ENCODE measurements around the gene GXYLT2.

Gene GXYLT2

DNA sequence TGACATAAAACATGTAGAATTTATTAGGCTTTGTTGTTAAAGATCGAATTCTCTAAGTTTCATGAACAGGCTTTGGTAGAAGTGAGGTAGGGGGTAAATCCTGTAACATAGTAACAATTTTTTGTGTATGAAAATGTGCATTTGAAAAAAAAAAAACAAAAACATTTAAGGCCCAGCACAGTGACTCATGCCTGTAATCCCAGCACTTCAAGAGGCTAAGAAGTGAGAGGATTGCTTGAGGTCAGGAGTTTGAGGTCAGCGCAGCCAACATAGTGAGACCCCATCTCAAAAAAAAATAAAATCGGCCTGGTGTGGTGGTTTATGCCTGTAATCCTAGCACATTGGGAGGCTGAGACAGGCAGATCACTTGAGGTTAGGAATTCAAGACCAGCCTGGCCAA lies 81.9 kb downstream of the GXYLT2 start:
- TF ChIP-seq, protein P1, sequence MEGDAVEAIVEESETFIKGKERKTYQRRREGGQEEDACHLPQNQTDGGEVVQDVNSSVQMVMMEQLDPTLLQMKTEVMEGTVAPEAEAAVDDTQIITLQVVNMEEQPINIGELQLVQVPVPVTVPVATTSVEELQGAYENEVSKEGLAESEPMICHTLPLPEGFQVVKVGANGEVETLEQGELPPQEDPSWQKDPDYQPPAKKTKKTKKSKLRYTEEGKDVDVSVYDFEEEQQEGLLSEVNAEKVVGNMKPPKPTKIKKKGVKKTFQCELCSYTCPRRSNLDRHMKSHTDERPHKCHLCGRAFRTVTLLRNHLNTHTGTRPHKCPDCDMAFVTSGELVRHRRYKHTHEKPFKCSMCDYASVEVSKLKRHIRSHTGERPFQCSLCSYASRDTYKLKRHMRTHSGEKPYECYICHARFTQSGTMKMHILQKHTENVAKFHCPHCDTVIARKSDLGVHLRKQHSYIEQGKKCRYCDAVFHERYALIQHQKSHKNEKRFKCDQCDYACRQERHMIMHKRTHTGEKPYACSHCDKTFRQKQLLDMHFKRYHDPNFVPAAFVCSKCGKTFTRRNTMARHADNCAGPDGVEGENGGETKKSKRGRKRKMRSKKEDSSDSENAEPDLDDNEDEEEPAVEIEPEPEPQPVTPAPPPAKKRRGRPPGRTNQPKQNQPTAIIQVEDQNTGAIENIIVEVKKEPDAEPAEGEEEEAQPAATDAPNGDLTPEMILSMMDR (conservative IDR thresholded peaks at IDR 0.05): no peak
- TF ChIP-seq ZFX (IDR thresholded peaks at IDR 0.05): no peak
- H3K27ac ChIP-seq: no peak overlapping the region

DNA sequence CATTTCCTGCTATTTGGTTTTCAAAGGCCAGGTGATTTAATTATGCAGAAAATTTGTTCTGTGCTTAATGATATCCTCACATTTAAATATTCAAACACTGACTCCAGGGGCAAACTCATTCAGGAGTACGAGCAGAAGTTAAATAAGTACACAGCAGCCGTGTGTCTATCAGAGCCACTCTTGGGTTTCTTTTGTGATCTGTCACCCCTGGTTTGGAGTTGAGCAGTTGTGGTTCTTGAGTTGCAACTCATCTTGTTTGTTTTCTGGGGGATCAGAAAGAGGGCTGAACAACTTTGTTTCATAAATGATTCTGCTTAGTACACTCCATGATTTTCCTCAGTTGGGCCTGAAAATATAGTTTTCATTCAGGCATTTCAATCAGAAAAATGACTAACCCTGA lies 83.1 kb downstream of the GXYLT2 start:
- no peak overlapping the region for H3K27ac ChIP-seq
- no peak for TF ChIP-seq ZFX (IDR thresholded peaks at IDR 0.05)
- TF ChIP-seq, protein P1 (conservative IDR thresholded peaks at IDR 0.05): no peak

DNA sequence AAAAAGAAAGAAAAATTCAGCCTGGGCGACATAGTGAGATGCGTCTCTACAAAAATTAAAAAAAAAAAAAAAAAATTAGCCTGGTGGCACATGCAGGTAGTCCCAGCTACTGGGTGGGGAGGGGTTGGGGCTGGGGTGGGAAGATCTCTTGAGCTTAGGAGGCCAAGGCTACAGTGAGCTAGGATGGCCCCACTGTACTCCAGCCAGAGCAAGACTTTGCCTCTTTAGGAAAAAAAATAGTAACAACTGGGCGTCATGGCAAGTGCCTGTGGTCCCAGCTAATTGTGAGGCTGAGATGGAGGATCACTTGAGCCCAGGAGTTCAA lies 84.8 kb downstream of the GXYLT2 start:
- H3K27ac ChIP-seq: no peak overlapping the region
- TF ChIP-seq ZFX (IDR thresholded peaks at IDR 0.05): no peak
- TF ChIP-seq, protein P1 (conservative IDR thresholded peaks at IDR 0.05): no peak

DNA sequence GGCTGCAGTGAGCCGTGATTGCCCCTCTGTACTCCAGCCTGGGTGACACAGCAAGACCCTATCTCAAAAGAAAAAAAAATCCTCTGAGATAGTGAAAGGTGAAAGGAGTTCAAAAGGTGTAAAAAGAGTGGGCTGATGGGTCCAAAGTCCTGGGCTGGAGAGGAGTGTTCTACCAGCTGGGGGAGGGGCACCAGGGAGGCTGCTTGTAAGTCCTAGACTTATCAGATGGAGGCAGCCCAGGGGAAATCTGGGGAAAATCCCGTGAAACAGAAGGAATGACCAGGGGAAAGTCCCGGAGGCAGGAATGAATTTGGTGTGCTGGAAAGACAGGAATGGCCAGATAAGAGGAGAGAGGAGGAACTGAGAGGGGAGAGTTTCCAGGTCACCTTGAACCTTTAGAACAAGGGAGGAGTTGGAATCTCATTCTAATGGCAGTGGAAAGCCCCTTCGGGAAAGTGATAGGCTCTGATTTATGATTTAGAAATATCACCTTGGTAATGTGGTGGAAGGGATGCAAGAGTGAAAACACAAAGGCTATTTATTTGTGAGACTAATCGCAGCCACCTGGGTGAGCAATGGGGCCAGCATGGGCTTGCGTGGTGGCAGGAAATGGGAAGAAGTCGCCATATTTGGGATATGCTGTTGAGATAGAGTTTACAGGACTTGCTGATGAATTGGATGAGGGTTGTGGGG lies 85.3 kb downstream of the GXYLT2 start:
- no peak for TF ChIP-seq ZFX (IDR thresholded peaks at IDR 0.05)
- TF ChIP-seq, protein P1 (conservative IDR thresholded peaks at IDR 0.05): no peak

DNA sequence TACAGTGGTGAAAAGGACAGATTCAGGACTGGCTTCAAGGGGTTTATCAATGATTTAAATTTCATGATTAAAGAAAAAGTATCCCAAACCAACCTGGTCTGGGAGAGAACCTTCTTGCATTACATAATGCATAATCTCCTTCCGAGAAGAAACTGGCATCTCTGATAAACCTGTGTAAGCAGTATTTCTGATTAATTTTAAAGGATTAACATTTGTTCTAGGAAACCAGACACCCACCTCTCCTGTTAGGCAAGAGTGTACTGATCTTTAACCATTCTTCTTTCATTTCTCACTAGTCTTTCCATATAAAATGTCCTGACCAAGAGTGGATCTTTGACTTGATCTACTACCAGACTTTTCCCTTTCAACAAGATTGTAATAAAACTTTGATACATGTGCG lies 85.9 kb downstream of the GXYLT2 start:
- no peak overlapping the region for H3K27ac ChIP-seq
- TF ChIP-seq, protein P1 (conservative IDR thresholded peaks at IDR 0.05): no peak
- no peak for TF ChIP-seq ZFX (IDR thresholded peaks at IDR 0.05)

More for the DNA sequence above, 85.3 kb downstream of the GXYLT2 start:
- no peak overlapping the region for H3K27ac ChIP-seq

DNA sequence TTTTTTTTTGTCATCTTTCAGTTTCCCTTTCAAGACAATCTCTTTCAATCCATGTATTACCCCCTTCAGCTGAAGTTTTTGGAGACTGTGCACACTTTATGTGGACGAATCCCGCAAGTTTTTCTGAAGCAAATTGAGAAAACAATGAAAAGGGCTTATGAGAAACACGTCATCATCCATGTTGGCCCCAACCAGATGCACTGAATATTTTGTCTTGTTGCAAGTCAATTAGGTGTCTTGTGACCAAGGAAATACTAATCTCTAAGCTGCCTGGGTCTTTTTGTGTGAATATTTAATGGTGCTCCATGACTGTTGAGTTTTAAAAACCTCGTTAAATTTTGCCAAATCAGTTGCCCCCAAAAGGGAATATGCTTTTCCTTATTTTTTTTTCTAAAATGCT lies 87.1 kb downstream of the GXYLT2 start:
- TF ChIP-seq ZFX (IDR thresholded peaks at IDR 0.05): no peak
- TF ChIP-seq, protein P1 (conservative IDR thresholded peaks at IDR 0.05): no peak
- H3K27ac ChIP-seq: no peak overlapping the region

DNA sequence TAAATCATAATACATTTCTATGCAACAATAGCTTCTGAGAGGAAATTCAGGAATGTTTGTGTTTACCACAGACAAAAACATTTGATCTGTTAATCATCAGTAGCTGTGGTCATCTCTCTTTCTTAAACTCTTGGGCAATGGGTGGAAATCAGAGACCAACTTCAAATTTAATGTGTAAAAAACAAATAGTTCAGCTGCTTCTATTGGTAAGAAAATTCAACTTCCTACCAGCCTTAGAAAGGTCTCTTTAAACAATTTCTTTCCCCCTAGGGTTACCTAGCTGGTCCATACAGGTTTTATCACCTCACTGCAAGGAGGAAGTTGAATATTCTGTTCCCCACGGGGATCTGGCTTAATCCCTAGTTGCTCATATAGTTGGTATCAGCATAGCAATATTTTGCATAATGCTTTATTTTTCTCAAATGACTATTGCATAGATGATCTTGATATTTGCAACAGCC lies 88.5 kb downstream of the GXYLT2 start:
- no peak for TF ChIP-seq ZFX (IDR thresholded peaks at IDR 0.05)
- TF ChIP-seq, protein P1 (conservative IDR thresholded peaks at IDR 0.05): no peak
- no peak overlapping the region for H3K27ac ChIP-seq
